ENCODE data around the gene OLR1.
"Not testable (repeated sequence)": the region's sequence is repeated elsewhere in the genome, so short reads cannot be mapped to it uniquely, and the experiment has no call there.

Gene OLR1

GRCh38 chr12:10205220-10205807 lies 33.4 kb upstream of the OLR1 start:
- no peak for TF ChIP-seq CTCF (IDR thresholded peaks at IDR 0.05; ENCODE audit: extremely low read depth, missing control alignments)
- no peak for DNase-seq (ENCODE audit: low spot score)

GRCh38 chr12:10204495-10204894 lies 32.6 kb upstream of the OLR1 start:
- DNase-seq (ENCODE audit: low spot score) = not testable (repeated sequence)

GRCh38 chr12:10197879-10198278 lies 25.9 kb upstream of the OLR1 start:
- TF ChIP-seq CTCF (IDR thresholded peaks at IDR 0.05; ENCODE audit: extremely low read depth, missing control alignments) = no peak
- DNase-seq (ENCODE audit: low spot score) = no peak

GRCh38 chr12:10196210-10196609 lies 24.3 kb upstream of the OLR1 start:
- TF ChIP-seq CTCF (IDR thresholded peaks at IDR 0.05; ENCODE audit: extremely low read depth, missing control alignments) = no peak
- peak; percentile 34 for DNase-seq (ENCODE audit: low spot score)

- no peak for DNase-seq (ENCODE audit: low spot score)
- TF ChIP-seq CTCF (IDR thresholded peaks at IDR 0.05; ENCODE audit: extremely low read depth, missing control alignments) = no peak
Measured at GRCh38 chr12:10194160-10194670, 22.3 kb upstream of the OLR1 start.

GRCh38 chr12:10191865-10192264 lies 19.9 kb upstream of the OLR1 start:
- DNase-seq (ENCODE audit: low spot score) = no peak
- TF ChIP-seq CTCF (IDR thresholded peaks at IDR 0.05; ENCODE audit: extremely low read depth, missing control alignments) = no peak

- peak; percentile 71 for DNase-seq (ENCODE audit: low spot score)
- TF ChIP-seq CTCF (IDR thresholded peaks at IDR 0.05; ENCODE audit: extremely low read depth, missing control alignments) = peak; percentile 84
Measured at GRCh38 chr12:10190558-10191388, 18.8 kb upstream of the OLR1 start.
